ENCODE measurements around the gene POLR1E.

- peak; percentile 81 for TF ChIP-seq POLR2A (IDR thresholded peaks at IDR 0.05)
- no peak for TF ChIP-seq CTCF (IDR thresholded peaks at IDR 0.05)
- TF ChIP-seq EP300 (IDR thresholded peaks at IDR 0.05; ENCODE audit: low read depth): no peak
These were observed 19.6 kb upstream of the POLR1E start for GRCh38 chr9:37466037-37466709.
